GM23338 (cell line): ENCODE measurements around the gene BNIP5. TPM values are rescaled to one million over a fixed set of nuclear protein-coding genes. Genes with fewer than 3 reads are reported as not detected.

Source experiments
- ATAC-seq: fragments of 200-7000 bp; cut with Tn5 transposase; 3 replicates; pipeline ENCODE4 v1.9.1; 2020
- DNase-seq: peaks from one replicate; pipeline ENCODE4 v3.0.0-alpha.2; 2015; ENCODE audit warnings: low spot score
- H2AFZ ChIP-seq: fragments of 200-600 bp; sonication (generic); 2 replicates; pipeline ENCODE4 v1.8.0; 2016; ENCODE audit warnings: antibody characterized with exemption, mild to moderate bottlenecking, moderate library complexity
- H3F3A ChIP-seq: fragments of 200-600 bp; sonication (generic); replicated peaks from 2 replicates; pipeline ENCODE4 v1.8.0; 2017; ENCODE audit warnings: antibody characterized with exemption, mixed run types, low read depth
- H3K27ac ChIP-seq: fragments of 200-600 bp; sonication (generic); 2 replicates; pipeline ENCODE4 v1.6.1; 2016; ENCODE audit warnings: low read depth
- H3K27me3 ChIP-seq: fragments of 200-600 bp; sonication (generic); 2 replicates; pipeline ENCODE4 v1.8.0; 2016; ENCODE audit warnings: mild to moderate bottlenecking, mixed run types, moderate library complexity; ENCODE audit not compliant: insufficient read depth
- H3K36me3 ChIP-seq: fragments of 200-600 bp; sonication (generic); 2 replicates; pipeline ENCODE4 v1.8.0; 2016; ENCODE audit warnings: mild to moderate bottlenecking; ENCODE audit not compliant: insufficient read depth
- H3K4me1 ChIP-seq: fragments of 200-600 bp; sonication (generic); 2 replicates; pipeline ENCODE4 v1.8.0; 2016; ENCODE audit warnings: mild to moderate bottlenecking, moderate library complexity; ENCODE audit not compliant: insufficient read depth
- H3K4me2 ChIP-seq: fragments of 200-600 bp; sonication (generic); 2 replicates; pipeline ENCODE4 v1.7.1; 2017; ENCODE audit warnings: mixed run types
- H3K4me3 ChIP-seq: fragments of 200-600 bp; sonication (generic); 2 replicates; pipeline ENCODE4 v1.6.1; 2016; ENCODE audit warnings: mixed run types
- H3K79me2 ChIP-seq: fragments of 200-600 bp; sonication (generic); replicated peaks from 2 replicates; pipeline ENCODE4 v1.8.0; 2017; ENCODE audit warnings: mild to moderate bottlenecking; ENCODE audit not compliant: insufficient read depth
- H3K9me2 ChIP-seq: fragments of 200-600 bp; sonication (generic); 2 replicates; pipeline ENCODE4 v1.8.0; 2017; ENCODE audit not compliant: insufficient read depth
- H4K20me1 ChIP-seq: fragments of 200-600 bp; sonication (generic); replicated peaks from 2 replicates; pipeline ENCODE4 v1.8.0; 2017; ENCODE audit warnings: mild to moderate bottlenecking; ENCODE audit not compliant: insufficient read depth
- H3K27ac Mint-ChIP-seq: 2 replicates; pipeline ENCODE4 v1.8.0; 2020; ENCODE audit warnings: inconsistent platforms, mild to moderate bottlenecking, moderate library complexity, mixed read lengths
- H3K27me3 Mint-ChIP-seq: 3 replicates; pipeline ENCODE4 v1.8.0; 2022; ENCODE audit warnings: low read depth, mild to moderate bottlenecking, moderate library complexity, mixed read lengths, inconsistent platforms; ENCODE audit not compliant: insufficient read depth, poor library complexity
- H3K36me3 Mint-ChIP-seq: 3 replicates; pipeline ENCODE4 v1.8.0; 2021; ENCODE audit warnings: low read depth, mild to moderate bottlenecking, inconsistent platforms, moderate library complexity, mixed read lengths
- H3K4me1 Mint-ChIP-seq: 3 replicates; pipeline ENCODE4 v1.8.0; 2020; ENCODE audit warnings: mild to moderate bottlenecking, inconsistent platforms, mixed read lengths
- H3K4me3 Mint-ChIP-seq: 3 replicates; pipeline ENCODE4 v1.8.0; 2021; ENCODE audit warnings: moderate library complexity, mild to moderate bottlenecking, inconsistent platforms, mixed read lengths
- H3K9me3 Mint-ChIP-seq: 3 replicates; pipeline ENCODE4 v1.8.0; 2020; ENCODE audit warnings: moderate library complexity, mild to moderate bottlenecking, inconsistent platforms, mixed read lengths
- CREB1 ChIP-seq: fragments of 250-450 bp; sonication (Bioruptor Pico); IDR thresholded peaks from 2 replicates; pipeline ENCODE4 v1.5.0; 2020; ENCODE audit warnings: low read depth, mild to moderate bottlenecking, moderate library complexity
- EZH2 ChIP-seq: fragments of 200-600 bp; sonication (generic); IDR thresholded peaks from one replicate; pipeline ENCODE4 v1.8.0; 2017; ENCODE audit warnings: antibody characterized with exemption, mild to moderate bottlenecking, low read depth; ENCODE audit not compliant: unreplicated experiment
- EZH2phosphoT487 ChIP-seq: fragments of 200-600 bp; sonication (generic); IDR thresholded peaks from one replicate; pipeline ENCODE4 v1.8.1; 2018; ENCODE audit warnings: antibody characterized with exemption; ENCODE audit not compliant: unreplicated experiment
- polyA plus RNA-seq: library from polyadenylated mRNA; unstranded; fragments of >200 nt; fragmentation: Nextera tagmentation; extraction: Ambion mirVana; gene quantifications from 2 replicates; pipeline ENCODE4 v1.2.1, GENCODE V29; 2016
- total RNA-seq: library from RNA; depleted of rRNA; stranded (reverse); fragments of >200 nt; shearing (Covaris generic); gene quantifications from 2 replicates; pipeline ENCODE4 v1.2.3, GENCODE V29; 2014
- TF ChIP-seq, protein P1 (sequence below): fragments of 250-450 bp; sonication (Bioruptor Pico); IDR thresholded peaks from 2 replicates; pipeline ENCODE4 v1.5.0; 2020; ENCODE audit warnings: mild to moderate bottlenecking, moderate library complexity

The BNIP5 gene
- total and polyA plus RNA-seq, 2 experiments from 2014 or later, result not detected

- TF ChIP-seq, protein P1, sequence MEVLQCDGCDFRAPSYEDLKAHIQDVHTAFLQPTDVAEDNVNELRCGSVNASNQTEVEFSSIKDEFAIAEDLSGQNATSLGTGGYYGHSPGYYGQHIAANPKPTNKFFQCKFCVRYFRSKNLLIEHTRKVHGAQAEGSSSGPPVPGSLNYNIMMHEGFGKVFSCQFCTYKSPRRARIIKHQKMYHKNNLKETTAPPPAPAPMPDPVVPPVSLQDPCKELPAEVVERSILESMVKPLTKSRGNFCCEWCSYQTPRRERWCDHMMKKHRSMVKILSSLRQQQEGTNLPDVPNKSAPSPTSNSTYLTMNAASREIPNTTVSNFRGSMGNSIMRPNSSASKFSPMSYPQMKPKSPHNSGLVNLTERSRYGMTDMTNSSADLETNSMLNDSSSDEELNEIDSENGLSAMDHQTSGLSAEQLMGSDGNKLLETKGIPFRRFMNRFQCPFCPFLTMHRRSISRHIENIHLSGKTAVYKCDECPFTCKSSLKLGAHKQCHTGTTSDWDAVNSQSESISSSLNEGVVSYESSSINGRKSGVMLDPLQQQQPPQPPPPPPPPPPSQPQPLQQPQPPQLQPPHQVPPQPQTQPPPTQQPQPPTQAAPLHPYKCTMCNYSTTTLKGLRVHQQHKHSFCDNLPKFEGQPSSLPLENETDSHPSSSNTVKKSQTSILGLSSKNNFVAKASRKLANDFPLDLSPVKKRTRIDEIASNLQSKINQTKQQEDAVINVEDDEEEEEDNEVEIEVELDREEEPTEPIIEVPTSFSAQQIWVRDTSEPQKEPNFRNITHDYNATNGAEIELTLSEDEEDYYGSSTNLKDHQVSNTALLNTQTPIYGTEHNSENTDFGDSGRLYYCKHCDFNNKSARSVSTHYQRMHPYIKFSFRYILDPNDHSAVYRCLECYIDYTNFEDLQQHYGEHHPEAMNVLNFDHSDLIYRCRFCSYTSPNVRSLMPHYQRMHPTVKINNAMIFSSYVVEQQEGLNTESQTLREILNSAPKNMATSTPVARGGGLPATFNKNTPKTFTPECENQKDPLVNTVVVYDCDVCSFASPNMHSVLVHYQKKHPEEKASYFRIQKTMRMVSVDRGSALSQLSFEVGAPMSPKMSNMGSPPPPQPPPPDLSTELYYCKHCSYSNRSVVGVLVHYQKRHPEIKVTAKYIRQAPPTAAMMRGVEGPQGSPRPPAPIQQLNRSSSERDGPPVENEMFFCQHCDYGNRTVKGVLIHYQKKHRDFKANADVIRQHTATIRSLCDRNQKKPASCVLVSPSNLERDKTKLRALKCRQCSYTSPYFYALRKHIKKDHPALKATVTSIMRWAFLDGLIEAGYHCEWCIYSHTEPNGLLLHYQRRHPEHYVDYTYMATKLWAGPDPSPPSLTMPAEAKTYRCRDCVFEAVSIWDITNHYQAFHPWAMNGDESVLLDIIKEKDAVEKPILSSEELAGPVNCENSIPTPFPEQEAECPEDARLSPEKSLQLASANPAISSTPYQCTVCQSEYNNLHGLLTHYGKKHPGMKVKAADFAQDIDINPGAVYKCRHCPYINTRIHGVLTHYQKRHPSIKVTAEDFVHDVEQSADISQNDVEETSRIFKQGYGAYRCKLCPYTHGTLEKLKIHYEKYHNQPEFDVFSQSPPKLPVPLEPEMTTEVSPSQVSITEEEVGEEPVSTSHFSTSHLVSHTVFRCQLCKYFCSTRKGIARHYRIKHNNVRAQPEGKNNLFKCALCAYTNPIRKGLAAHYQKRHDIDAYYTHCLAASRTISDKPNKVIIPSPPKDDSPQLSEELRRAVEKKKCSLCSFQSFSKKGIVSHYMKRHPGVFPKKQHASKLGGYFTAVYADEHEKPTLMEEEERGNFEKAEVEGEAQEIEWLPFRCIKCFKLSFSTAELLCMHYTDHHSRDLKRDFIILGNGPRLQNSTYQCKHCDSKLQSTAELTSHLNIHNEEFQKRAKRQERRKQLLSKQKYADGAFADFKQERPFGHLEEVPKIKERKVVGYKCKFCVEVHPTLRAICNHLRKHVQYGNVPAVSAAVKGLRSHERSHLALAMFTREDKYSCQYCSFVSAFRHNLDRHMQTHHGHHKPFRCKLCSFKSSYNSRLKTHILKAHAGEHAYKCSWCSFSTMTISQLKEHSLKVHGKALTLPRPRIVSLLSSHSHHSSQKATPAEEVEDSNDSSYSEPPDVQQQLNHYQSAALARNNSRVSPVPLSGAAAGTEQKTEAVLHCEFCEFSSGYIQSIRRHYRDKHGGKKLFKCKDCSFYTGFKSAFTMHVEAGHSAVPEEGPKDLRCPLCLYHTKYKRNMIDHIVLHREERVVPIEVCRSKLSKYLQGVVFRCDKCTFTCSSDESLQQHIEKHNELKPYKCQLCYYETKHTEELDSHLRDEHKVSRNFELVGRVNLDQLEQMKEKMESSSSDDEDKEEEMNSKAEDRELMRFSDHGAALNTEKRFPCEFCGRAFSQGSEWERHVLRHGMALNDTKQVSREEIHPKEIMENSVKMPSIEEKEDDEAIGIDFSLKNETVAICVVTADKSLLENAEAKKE (CRISPR knock-in tag), result no peak
- TF ChIP-seq EZH2phosphoT487, result no peak
These were observed 43.5 kb upstream of the BNIP5 start (continued) for GRCh38 chr6:36380166-36380565.

DNA sequence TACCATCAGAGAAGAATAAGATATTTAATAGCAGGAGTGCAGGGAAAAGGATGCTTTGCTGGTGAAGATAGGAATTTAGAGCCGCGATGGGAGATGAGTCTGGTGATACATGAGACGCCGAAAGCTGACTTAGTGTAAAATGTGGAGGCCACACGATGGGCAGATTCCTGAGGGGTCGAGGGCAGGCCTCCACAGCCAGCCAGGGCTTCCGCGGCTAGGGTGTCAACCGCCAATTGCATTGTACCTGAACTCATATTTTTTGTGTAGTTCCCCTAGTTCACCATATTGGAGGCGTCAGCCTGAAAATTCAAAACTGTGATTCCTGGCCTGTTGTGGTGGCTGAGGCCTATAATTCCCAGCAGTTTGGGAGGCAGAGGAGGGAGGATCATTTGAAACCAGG lies 42.2 kb upstream of the BNIP5 start:
- Histone ChIP-seq H3F3A (no peaks in the 10 kb centered on the region), H3K4me3 (no peak overlapping the region), H3K79me2 (no peaks in the 10 kb centered on the region), H3K9me2 (no peaks in the 10 kb centered on the region), H3K27ac (no peak overlapping the region), H2AFZ (no peak overlapping the region), H4K20me1 (no peaks in the 10 kb centered on the region), H3K36me3 (no peaks in the 10 kb centered on the region), H3K27me3 (no peaks in the 10 kb centered on the region), H3K4me1 (0 out of 2 replicates have a peak, but pooled peaks cover 7% of the 10 kb centered on the region), H3K4me2 (no peak overlapping the region)
- Mint-ChIP-seq H3K27me3 (peaks cover 5% of the 10 kb centered on the region), H3K9me3 (no peaks in the 10 kb centered on the region), H3K4me1 (peaks cover 25% of the 10 kb centered on the region), H3K4me3 (no peak overlapping the region), H3K36me3 (no peaks in the 10 kb centered on the region), H3K27ac (no peak overlapping the region)
- DNase-seq (no peak), ATAC-seq (no peak)
- TF ChIP-seq EZH2, result no peak
- no peak for TF ChIP-seq CREB1 (CRISPR knock-in tag)
